ENCODE data around the gene RASGRF1.

DNA sequence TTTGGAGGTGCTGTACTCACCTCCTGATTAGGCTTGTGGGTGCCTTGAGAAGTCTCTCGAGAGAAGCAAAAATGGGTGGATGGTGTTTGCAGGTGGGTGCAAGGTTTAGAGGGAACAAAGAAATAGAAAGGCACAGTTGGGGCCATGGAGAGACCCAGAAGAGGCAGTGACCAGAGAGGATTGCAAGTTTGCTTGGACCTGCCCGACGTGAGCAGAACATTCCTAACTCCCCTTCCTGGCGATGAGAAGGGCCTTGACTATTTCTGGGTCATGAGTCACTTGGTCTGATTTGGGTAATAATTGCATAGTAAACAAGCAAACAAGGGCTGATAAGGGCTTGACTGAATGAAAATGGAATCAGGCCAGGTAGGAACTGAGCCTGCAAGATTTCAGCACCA is 138.7 kb downstream of the RASGRF1 start:
- TF ChIP-seq, protein P1, sequence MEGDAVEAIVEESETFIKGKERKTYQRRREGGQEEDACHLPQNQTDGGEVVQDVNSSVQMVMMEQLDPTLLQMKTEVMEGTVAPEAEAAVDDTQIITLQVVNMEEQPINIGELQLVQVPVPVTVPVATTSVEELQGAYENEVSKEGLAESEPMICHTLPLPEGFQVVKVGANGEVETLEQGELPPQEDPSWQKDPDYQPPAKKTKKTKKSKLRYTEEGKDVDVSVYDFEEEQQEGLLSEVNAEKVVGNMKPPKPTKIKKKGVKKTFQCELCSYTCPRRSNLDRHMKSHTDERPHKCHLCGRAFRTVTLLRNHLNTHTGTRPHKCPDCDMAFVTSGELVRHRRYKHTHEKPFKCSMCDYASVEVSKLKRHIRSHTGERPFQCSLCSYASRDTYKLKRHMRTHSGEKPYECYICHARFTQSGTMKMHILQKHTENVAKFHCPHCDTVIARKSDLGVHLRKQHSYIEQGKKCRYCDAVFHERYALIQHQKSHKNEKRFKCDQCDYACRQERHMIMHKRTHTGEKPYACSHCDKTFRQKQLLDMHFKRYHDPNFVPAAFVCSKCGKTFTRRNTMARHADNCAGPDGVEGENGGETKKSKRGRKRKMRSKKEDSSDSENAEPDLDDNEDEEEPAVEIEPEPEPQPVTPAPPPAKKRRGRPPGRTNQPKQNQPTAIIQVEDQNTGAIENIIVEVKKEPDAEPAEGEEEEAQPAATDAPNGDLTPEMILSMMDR (IDR thresholded peaks at IDR 0.05; ENCODE audit: low read depth, low read length), result no peak
- TF ChIP-seq EZH2phosphoT487 (IDR thresholded peaks at IDR 0.05; ENCODE audit: low read depth), result no peak

All from OCI-LY3 (cell line).